Stimulated activated CD8-positive, alpha-beta memory T cell treated with anti-CD3 and anti-CD28 coated beads, Interleukin-4, amount 100 ng/mL, for 4 hours (primary cell): ENCODE data around the gene CCDC50.

Source experiments
- DNase-seq, 2 donors: peaks; one replicate each; pipeline ENCODE4 v3.0.0-alpha.2; 2020; ENCODE audit warnings: low read depth in 2 of 2, low spot score in 1 of 2

CCDC50 gene

GRCh38 chr3:191415566-191415965 is 86.4 kb downstream of the CCDC50 start:
- DNase-seq: no peak

DNA sequence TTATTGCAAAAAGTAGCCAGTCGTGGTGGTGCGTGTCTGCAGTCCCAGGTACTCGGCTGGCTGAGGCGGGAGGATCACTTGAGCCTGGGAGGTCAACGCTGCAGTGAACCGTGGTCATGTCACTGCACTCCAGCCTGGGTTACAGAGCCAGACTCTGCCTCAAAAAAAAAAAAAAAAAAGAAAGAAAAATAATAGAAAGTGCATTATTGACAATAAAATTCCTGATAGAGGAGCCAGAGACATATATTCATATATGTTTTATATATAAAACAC is 88.2 kb downstream of the CCDC50 start:
- DNase-seq: no peak

DNA sequence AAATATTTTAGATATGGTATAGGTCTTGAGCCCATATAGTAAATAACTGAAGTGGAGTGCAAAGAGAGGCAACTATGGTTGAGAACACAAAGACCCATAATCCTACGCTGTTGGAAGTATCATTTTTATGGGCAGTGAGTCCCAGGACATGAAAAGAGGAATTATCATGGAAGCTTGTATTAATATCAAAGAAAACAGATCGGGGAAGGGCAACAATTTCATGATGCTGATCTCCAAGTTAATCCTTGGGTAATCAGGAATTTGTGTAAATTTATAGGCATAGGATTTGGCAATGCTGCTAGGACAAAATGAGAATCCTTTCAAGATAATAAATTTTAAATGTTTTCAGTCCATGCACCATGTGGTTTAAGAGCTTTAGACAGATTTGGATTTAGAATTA is 91.6 kb downstream of the CCDC50 start:
- no peak for DNase-seq

- no peak for DNase-seq
Observed at GRCh38 chr3:191424881-191425280, 95.7 kb downstream of the CCDC50 start.

DNA sequence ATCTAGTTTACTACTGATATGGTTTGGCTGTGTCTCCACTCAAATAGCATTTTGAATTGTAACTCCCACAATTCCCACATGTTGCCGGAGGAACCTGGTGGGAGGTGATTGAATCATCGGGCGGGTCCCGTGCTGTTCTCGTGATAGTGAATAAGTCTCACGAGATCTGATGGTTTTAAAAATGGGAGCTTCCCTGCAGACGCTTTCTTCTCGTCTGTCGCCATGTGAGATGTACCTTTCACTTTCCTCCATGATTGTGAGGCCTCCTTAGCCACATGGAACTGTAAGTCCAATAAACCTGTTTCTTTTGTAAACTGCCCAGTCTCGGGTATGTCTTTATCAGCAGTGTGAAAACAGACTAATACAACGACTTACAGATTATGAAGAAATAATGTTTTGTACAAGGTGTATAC is 96.1 kb downstream of the CCDC50 start:
- DNase-seq: no peak

- DNase-seq: no peak
Observed at GRCh38 chr3:191426311-191426710, 97.1 kb downstream of the CCDC50 start.

DNA sequence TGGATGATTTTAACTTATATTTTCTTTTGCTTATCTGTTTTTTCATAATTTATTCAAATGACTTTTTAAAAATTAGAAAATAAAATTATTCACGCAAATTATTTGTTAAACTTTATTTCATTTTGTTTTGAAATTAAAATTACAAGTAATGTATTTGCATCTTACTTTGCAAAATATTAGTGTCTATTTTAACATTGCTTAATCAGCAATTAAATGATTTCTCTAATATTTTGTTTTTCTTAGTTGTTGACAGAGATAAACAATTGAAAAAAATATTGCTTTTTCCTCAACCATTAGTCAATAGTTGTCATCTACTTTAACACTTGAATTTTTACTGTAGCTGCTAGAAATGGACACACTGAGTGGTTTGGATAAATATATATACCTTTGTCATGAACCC is 99.0 kb downstream of the CCDC50 start:
- DNase-seq: no peak

DNA sequence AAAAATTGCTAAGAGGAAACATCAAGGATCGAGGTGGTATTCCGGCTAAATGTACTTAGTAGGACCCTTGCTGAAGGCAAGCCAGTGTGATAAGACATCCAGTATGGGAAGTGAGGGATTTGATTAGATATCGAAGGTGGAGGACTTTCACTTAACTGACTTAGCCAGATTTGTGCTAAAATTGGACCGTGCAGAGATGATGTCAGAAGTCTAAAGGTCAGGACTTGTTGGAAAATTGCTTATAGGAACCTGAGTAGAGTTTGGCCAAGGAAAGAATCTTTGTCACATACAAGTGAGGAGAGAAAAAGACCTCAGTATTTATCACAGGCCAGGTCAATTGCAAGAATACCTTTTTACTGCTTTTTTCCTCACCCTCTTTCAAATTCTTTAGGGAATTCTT is 100.9 kb downstream of the CCDC50 start:
- no peak for DNase-seq

GRCh38 chr3:191431160-191431822 is 102.1 kb downstream of the CCDC50 start:
- no peak for DNase-seq

DNA sequence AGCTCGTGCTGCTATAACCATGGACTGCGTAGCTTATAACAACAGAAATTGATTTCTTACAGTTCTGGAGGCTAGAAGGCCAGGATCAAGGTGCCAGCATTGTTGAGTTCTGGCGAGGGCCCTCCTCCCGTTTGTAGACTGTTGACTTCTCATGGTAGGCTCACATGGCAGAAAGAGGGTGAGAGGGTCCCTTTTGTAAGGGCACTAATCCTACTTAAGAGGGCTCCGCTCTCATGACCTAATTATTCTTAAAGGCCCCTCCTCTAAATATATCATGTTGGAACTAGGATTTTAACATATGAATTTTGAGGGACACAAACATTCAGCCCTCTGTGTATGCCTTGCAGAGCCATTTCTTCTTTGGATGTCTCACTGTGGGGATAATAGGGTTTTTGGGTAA is 103.0 kb downstream of the CCDC50 start:
- no peak for DNase-seq

DNA sequence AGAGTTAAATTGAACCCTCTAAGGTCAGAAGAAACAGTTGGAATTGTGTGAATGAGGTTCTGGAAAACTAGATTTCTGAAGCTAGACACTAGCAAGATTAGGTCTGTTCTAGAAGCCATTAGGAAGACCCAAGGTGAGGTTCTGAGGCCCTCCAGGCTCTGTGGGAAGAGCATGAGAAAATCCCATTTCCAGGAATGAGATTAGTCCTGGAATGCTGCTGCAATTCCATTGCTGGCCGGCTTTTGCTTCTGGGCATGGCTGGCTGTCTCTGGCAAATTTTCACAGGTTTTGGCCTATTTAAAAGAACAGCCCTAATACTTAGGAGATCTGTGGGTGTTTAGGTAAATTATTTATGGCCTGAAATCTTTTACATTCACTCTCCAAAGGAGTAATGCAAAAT is 104.8 kb downstream of the CCDC50 start:
- no peak for DNase-seq

DNA sequence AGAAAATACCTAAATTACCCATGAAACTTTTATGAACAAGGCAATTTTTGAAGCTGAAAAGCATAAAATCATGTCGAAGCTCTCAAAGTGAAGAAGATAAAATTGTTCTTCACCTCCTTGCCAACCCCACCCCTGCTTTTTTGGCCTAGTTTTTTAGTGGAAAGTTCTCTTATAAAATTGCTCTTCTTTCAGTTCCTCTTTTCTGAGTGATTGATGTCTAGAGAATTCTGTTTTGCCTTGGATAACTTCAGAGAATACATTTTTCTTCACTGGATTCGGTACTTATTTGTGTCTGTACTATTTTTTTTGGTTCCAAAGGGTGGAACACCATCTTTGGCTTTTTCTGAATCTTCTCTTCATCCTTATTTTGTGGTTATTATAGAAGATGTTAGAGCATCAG is 106.8 kb downstream of the CCDC50 start:
- no peak for DNase-seq

- no peak for DNase-seq
Observed at GRCh38 chr3:191438150-191438814, 109.1 kb downstream of the CCDC50 start.

- DNase-seq: no peak
Observed at GRCh38 chr3:191440532-191440931, 111.3 kb downstream of the CCDC50 start.

DNA sequence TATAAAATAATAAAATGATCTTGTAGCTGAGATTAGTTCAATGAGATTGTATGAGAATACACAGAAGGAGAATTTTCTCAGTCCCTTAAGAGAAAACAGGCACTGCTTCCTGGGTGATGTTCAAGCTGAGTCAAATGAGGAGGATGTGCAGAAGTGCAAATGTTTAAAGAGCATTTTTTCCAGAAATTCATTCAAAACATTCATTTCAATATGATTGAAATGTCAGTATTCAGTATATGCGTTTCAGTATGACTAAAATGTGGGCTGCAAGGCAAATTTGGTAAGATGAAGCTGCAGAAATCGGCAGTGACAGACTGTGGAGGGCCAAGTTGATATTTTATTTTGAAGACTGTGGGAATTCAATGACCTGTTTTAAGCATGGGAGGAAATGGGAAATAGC is 112.5 kb downstream of the CCDC50 start:
- no peak for DNase-seq

DNA sequence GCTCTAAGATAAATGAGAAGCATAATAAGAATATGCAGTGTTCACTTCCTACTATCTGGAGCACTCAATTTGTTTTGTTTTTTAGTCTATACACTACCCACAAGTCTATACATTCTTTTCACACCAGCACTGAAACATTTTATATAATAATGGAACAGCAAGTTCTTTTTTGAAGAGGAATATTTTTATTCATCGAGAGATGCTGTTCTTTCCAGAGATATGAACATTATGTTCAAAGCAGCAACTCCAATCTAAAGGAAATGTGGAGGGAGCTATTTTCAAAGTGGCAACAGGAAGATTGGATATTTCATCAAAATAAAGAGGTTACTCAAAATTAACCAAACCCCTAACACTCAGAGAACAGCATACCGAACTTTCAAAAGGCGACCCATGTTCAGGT is 115.4 kb downstream of the CCDC50 start:
- DNase-seq: no peak
